ENCODE data around the gene CKMT2.

DNA sequence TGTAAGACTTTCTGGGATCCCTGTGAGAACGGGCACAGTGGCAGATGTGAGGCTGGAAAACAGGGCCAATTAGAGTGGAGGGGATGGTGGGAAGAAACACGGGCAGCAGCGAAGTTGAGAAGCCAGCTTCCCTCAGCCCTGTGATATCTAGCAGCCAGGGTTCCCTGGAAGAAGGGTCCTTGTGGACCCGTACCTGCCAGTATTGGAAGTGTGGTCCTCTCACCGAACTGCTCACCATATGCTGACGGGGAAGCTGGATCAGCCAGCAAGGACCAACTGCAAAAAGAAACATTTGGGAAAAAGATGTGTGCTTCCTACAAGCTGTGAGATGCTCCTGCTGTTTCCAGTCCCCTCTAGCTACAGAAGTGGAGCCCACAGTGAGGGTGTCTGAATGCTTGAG lies 13.6 kb downstream of the CKMT2 start:
- TF ChIP-seq, protein P1, sequence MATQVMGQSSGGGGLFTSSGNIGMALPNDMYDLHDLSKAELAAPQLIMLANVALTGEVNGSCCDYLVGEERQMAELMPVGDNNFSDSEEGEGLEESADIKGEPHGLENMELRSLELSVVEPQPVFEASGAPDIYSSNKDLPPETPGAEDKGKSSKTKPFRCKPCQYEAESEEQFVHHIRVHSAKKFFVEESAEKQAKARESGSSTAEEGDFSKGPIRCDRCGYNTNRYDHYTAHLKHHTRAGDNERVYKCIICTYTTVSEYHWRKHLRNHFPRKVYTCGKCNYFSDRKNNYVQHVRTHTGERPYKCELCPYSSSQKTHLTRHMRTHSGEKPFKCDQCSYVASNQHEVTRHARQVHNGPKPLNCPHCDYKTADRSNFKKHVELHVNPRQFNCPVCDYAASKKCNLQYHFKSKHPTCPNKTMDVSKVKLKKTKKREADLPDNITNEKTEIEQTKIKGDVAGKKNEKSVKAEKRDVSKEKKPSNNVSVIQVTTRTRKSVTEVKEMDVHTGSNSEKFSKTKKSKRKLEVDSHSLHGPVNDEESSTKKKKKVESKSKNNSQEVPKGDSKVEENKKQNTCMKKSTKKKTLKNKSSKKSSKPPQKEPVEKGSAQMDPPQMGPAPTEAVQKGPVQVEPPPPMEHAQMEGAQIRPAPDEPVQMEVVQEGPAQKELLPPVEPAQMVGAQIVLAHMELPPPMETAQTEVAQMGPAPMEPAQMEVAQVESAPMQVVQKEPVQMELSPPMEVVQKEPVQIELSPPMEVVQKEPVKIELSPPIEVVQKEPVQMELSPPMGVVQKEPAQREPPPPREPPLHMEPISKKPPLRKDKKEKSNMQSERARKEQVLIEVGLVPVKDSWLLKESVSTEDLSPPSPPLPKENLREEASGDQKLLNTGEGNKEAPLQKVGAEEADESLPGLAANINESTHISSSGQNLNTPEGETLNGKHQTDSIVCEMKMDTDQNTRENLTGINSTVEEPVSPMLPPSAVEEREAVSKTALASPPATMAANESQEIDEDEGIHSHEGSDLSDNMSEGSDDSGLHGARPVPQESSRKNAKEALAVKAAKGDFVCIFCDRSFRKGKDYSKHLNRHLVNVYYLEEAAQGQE (IDR thresholded peaks at IDR 0.05; ENCODE audit: unreplicated experiment): no peak
- TF ChIP-seq, protein P2, sequence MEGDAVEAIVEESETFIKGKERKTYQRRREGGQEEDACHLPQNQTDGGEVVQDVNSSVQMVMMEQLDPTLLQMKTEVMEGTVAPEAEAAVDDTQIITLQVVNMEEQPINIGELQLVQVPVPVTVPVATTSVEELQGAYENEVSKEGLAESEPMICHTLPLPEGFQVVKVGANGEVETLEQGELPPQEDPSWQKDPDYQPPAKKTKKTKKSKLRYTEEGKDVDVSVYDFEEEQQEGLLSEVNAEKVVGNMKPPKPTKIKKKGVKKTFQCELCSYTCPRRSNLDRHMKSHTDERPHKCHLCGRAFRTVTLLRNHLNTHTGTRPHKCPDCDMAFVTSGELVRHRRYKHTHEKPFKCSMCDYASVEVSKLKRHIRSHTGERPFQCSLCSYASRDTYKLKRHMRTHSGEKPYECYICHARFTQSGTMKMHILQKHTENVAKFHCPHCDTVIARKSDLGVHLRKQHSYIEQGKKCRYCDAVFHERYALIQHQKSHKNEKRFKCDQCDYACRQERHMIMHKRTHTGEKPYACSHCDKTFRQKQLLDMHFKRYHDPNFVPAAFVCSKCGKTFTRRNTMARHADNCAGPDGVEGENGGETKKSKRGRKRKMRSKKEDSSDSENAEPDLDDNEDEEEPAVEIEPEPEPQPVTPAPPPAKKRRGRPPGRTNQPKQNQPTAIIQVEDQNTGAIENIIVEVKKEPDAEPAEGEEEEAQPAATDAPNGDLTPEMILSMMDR (conservative IDR thresholded peaks at IDR 0.05; ENCODE audit: low read depth in 2 of 2): no peak
- TF ChIP-seq EZH2 (IDR thresholded peaks at IDR 0.05; ENCODE audit: low read depth, unreplicated experiment): no peak
- TF ChIP-seq CREB1 (CRISPR knock-in tag; IDR thresholded peaks at IDR 0.05; ENCODE audit: low read depth): no peak
- TF ChIP-seq EZH2phosphoT487 (IDR thresholded peaks at IDR 0.05; ENCODE audit: unreplicated experiment): no peak
- no peak for TF ChIP-seq POLR2AphosphoS5 (IDR thresholded peaks at IDR 0.05; ENCODE audit: low read depth)
- no peak for TF ChIP-seq JUNB (IDR thresholded peaks at IDR 0.05; ENCODE audit: unreplicated experiment)
- no peak for TF ChIP-seq ZNF114 (CRISPR knock-in tag; IDR thresholded peaks at IDR 0.05)
- TF ChIP-seq NANOG (IDR thresholded peaks at IDR 0.05; ENCODE audit: borderline replicate concordance): no peak
- no peak for TF ChIP-seq STAT1 (IDR thresholded peaks at IDR 0.05; ENCODE audit: unreplicated experiment)
- TF ChIP-seq, protein P3, sequence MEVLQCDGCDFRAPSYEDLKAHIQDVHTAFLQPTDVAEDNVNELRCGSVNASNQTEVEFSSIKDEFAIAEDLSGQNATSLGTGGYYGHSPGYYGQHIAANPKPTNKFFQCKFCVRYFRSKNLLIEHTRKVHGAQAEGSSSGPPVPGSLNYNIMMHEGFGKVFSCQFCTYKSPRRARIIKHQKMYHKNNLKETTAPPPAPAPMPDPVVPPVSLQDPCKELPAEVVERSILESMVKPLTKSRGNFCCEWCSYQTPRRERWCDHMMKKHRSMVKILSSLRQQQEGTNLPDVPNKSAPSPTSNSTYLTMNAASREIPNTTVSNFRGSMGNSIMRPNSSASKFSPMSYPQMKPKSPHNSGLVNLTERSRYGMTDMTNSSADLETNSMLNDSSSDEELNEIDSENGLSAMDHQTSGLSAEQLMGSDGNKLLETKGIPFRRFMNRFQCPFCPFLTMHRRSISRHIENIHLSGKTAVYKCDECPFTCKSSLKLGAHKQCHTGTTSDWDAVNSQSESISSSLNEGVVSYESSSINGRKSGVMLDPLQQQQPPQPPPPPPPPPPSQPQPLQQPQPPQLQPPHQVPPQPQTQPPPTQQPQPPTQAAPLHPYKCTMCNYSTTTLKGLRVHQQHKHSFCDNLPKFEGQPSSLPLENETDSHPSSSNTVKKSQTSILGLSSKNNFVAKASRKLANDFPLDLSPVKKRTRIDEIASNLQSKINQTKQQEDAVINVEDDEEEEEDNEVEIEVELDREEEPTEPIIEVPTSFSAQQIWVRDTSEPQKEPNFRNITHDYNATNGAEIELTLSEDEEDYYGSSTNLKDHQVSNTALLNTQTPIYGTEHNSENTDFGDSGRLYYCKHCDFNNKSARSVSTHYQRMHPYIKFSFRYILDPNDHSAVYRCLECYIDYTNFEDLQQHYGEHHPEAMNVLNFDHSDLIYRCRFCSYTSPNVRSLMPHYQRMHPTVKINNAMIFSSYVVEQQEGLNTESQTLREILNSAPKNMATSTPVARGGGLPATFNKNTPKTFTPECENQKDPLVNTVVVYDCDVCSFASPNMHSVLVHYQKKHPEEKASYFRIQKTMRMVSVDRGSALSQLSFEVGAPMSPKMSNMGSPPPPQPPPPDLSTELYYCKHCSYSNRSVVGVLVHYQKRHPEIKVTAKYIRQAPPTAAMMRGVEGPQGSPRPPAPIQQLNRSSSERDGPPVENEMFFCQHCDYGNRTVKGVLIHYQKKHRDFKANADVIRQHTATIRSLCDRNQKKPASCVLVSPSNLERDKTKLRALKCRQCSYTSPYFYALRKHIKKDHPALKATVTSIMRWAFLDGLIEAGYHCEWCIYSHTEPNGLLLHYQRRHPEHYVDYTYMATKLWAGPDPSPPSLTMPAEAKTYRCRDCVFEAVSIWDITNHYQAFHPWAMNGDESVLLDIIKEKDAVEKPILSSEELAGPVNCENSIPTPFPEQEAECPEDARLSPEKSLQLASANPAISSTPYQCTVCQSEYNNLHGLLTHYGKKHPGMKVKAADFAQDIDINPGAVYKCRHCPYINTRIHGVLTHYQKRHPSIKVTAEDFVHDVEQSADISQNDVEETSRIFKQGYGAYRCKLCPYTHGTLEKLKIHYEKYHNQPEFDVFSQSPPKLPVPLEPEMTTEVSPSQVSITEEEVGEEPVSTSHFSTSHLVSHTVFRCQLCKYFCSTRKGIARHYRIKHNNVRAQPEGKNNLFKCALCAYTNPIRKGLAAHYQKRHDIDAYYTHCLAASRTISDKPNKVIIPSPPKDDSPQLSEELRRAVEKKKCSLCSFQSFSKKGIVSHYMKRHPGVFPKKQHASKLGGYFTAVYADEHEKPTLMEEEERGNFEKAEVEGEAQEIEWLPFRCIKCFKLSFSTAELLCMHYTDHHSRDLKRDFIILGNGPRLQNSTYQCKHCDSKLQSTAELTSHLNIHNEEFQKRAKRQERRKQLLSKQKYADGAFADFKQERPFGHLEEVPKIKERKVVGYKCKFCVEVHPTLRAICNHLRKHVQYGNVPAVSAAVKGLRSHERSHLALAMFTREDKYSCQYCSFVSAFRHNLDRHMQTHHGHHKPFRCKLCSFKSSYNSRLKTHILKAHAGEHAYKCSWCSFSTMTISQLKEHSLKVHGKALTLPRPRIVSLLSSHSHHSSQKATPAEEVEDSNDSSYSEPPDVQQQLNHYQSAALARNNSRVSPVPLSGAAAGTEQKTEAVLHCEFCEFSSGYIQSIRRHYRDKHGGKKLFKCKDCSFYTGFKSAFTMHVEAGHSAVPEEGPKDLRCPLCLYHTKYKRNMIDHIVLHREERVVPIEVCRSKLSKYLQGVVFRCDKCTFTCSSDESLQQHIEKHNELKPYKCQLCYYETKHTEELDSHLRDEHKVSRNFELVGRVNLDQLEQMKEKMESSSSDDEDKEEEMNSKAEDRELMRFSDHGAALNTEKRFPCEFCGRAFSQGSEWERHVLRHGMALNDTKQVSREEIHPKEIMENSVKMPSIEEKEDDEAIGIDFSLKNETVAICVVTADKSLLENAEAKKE (CRISPR knock-in tag; IDR thresholded peaks at IDR 0.05): no peak
- TF ChIP-seq, protein P4, sequence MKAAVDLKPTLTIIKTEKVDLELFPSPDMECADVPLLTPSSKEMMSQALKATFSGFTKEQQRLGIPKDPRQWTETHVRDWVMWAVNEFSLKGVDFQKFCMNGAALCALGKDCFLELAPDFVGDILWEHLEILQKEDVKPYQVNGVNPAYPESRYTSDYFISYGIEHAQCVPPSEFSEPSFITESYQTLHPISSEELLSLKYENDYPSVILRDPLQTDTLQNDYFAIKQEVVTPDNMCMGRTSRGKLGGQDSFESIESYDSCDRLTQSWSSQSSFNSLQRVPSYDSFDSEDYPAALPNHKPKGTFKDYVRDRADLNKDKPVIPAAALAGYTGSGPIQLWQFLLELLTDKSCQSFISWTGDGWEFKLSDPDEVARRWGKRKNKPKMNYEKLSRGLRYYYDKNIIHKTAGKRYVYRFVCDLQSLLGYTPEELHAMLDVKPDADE (IDR thresholded peaks at IDR 0.05): no peak

All from GM23338 (cell line).